Mesodermal cell (in vitro differentiated cells): Measurements from ENCODE around the gene DNMT1.
A peak's percentile ranks its signal among the peaks of the same experiment; 100 is the strongest.
"Not testable (repeated sequence)": the region's sequence is repeated elsewhere in the genome, so short reads cannot be mapped to it uniquely, and the experiment has no call there.

ENCODE experiments used
- H3K27ac ChIP-seq: 2 replicates; pipeline ENCODE4 v1.7.0; 2013; ENCODE audit warnings: mild to moderate bottlenecking, low read depth, low read length, moderate library complexity; ENCODE audit not compliant: severe bottlenecking
- H3K36me3 ChIP-seq: 2 replicates; pipeline ENCODE4 v1.7.1; 2013; ENCODE audit warnings: mild to moderate bottlenecking, low read length, moderate library complexity; ENCODE audit not compliant: control insufficient read depth, insufficient read depth
- H3K4me1 ChIP-seq: one replicate; pipeline ENCODE4 v1.7.1; 2013; ENCODE audit warnings: mild to moderate bottlenecking, low read length; ENCODE audit not compliant: insufficient read depth, control insufficient read depth, poor library complexity, severe bottlenecking
- H3K4me3 ChIP-seq: 2 replicates; pipeline ENCODE4 v1.7.0; 2013; ENCODE audit warnings: low read length, control low read depth, mild to moderate bottlenecking; ENCODE audit not compliant: insufficient read depth, poor library complexity, severe bottlenecking; ENCODE audit errors: extremely low read depth
- H3K9me3 ChIP-seq: 2 replicates; pipeline ENCODE4 v1.7.1; 2013; ENCODE audit warnings: mild to moderate bottlenecking, low read length, moderate library complexity; ENCODE audit not compliant: control insufficient read depth
- WGBS, 2 experiments: methylation state at CpG; one replicate each; pipeline ENCODE4 v1.1.5; 2013; ENCODE audit warnings: missing lambda C conversion rate in 2 of 2; ENCODE audit not compliant: insufficient coverage in 2 of 2; 5-methylcytosine and 5-hydroxymethylcytosine counted together

Gene DNMT1

GRCh38 chr19:10200101-10200500 is 5.3 kb upstream of the DNMT1 start:
- not testable (repeated sequence) for H3K4me1 ChIP-seq, H3K27ac ChIP-seq, H3K36me3 ChIP-seq, H3K4me3 ChIP-seq, H3K9me3 ChIP-seq
- 85 to 97% methylated on average over 10 to 13 of the region's 15 CpGs for WGBS, 2 experiments

- WGBS, 2 experiments: 97 to 98% methylated on average over 6 to 8 of the region's 11 CpGs
- H3K9me3 ChIP-seq, H3K4me1 ChIP-seq, H3K4me3 ChIP-seq, H3K27ac ChIP-seq, H3K36me3 ChIP-seq: not testable (repeated sequence)
Observed at GRCh38 chr19:10198889-10199644, 4.3 kb upstream of the DNMT1 start.

- Histone ChIP-seq H3K4me3 (peak overlapping the region; percentile 82), H3K9me3 (no peaks in the 10 kb centered on the region), H3K27ac (peak overlapping the region; percentile 23), H3K4me1 (peaks cover 5% of the 10 kb centered on the region), H3K36me3 (peaks cover 30% of the 10 kb centered on the region)
- 53% methylated on average over 3 of the region's 6 CpGs; no CpG with 5 or more reads in 1 of the 2 experiments for WGBS, 2 experiments
Observed at GRCh38 chr19:10195199-10195519, 406 bp upstream of the DNMT1 start.

- H3K27ac ChIP-seq: peak overlapping the region; percentile 76
- H3K36me3 ChIP-seq: peaks cover 34% of the 10 kb centered on the region
- WGBS, 2 experiments: 3 to 7% methylated on average over 26 to 29 of the region's 30 CpGs
Observed at GRCh38 chr19:10193790-10194499, 808 bp downstream of the DNMT1 start.

GRCh38 chr19:10192922-10193321 is 1.8 kb downstream of the DNMT1 start:
- Histone ChIP-seq H3K27ac (no peak overlapping the region), H3K36me3 (peaks cover 40% of the 10 kb centered on the region), H3K4me3 (no peak overlapping the region), H3K4me1 (peaks cover 5% of the 10 kb centered on the region), H3K9me3 (no peaks in the 10 kb centered on the region)
- 88 to 97% methylated on average over 1 to 3 of the region's 6 CpGs for whole genome bisulfite sequencing, 2 experiments

More at GRCh38 chr19:10193790-10194499, 808 bp downstream of the DNMT1 start:
- Histone ChIP-seq H3K9me3 (no peaks in the 10 kb centered on the region), H3K4me1 (peaks cover 5% of the 10 kb centered on the region), H3K4me3 (peak overlapping the region; percentile 82)

- Histone ChIP-seq H3K4me3 (no peak overlapping the region), H3K4me1 (peaks cover 5% of the 10 kb centered on the region), H3K36me3 (peaks cover 50% of the 10 kb centered on the region), H3K9me3 (no peaks in the 10 kb centered on the region), H3K27ac (no peak overlapping the region)
- 93 to 94% methylated on average over 2 of the region's 2 CpGs for WGBS, 2 experiments
Observed at GRCh38 chr19:10191347-10191746, 3.4 kb downstream of the DNMT1 start.

- Histone ChIP-seq H3K27ac (no peak overlapping the region), H3K4me3 (no peak overlapping the region), H3K36me3 (peaks cover 61% of the 10 kb centered on the region), H3K9me3 (no peaks in the 10 kb centered on the region), H3K4me1 (peaks cover 5% of the 10 kb centered on the region)
- WGBS, 2 experiments: 94 to 100% methylated on average over 4 to 5 of the region's 5 CpGs
Observed at GRCh38 chr19:10190026-10190425, 4.7 kb downstream of the DNMT1 start.

GRCh38 chr19:10189616-10190015 is 5.1 kb downstream of the DNMT1 start:
- H3K4me3 ChIP-seq: no peak overlapping the region
- no peak overlapping the region for H3K27ac ChIP-seq
- no peaks in the 10 kb centered on the region for H3K9me3 ChIP-seq
- WGBS, 2 experiments: 97 to 100% methylated on average over 4 to 5 of the region's 5 CpGs
- peaks cover 64% of the 10 kb centered on the region for H3K36me3 ChIP-seq
- H3K4me1 ChIP-seq: peaks cover 5% of the 10 kb centered on the region

- no peaks in the 10 kb centered on the region for H3K4me1 ChIP-seq
- no peaks in the 10 kb centered on the region for H3K9me3 ChIP-seq
- H3K4me3 ChIP-seq: no peak overlapping the region
- H3K36me3 ChIP-seq: peaks cover 61% of the 10 kb centered on the region
- no peak overlapping the region for H3K27ac ChIP-seq
- 95 to 99% methylated on average over 10 to 11 of the region's 11 CpGs for whole genome bisulfite sequencing, 2 experiments
Observed at GRCh38 chr19:10187315-10187714, 7.4 kb downstream of the DNMT1 start.

- WGBS, 2 experiments: 100% methylated on average over 4 of the region's 5 CpGs
Observed at GRCh38 chr19:10184636-10185035, 10.1 kb downstream of the DNMT1 start.

GRCh38 chr19:10183926-10184325 is 10.8 kb downstream of the DNMT1 start:
- Histone ChIP-seq H3K9me3 (no peaks in the 10 kb centered on the region), H3K4me1 (no peaks in the 10 kb centered on the region), H3K4me3 (no peak overlapping the region), H3K36me3 (peaks cover 68% of the 10 kb centered on the region), H3K27ac (no peak overlapping the region)
- WGBS, 2 experiments: 91 to 93% methylated on average over 3 of the region's 3 CpGs

More at GRCh38 chr19:10184636-10185035, 10.1 kb downstream of the DNMT1 start:
- Histone ChIP-seq H3K4me3 (no peak overlapping the region), H3K36me3 (peaks cover 61% of the 10 kb centered on the region), H3K27ac (no peak overlapping the region), H3K9me3 (no peaks in the 10 kb centered on the region), H3K4me1 (no peaks in the 10 kb centered on the region)
